Kidney epithelial cell (primary cell): ENCODE results near the gene CFAP92. TPM values are rescaled to one million over a fixed set of nuclear protein-coding genes. Genes with fewer than 3 reads are reported as not detected.
"Not testable (repeated sequence)": the region's sequence is repeated elsewhere in the genome, so short reads cannot be mapped to it uniquely, and the experiment has no call there.

Experiments used
- DNase-seq: peaks from one replicate; pipeline ENCODE4 v3.0.0-alpha.2; 2010; ENCODE audit warnings: low read depth
- H3K27me3 ChIP-seq: 2 replicates; pipeline ENCODE4 v1.6.0; 2011; ENCODE audit warnings: low read length; ENCODE audit not compliant: control insufficient read depth, insufficient read depth
- H3K36me3 ChIP-seq: 2 replicates; pipeline ENCODE4 v1.5.1; 2011; ENCODE audit warnings: low read length; ENCODE audit not compliant: control insufficient read depth, insufficient read depth
- H3K4me3 ChIP-seq: 2 replicates; pipeline ENCODE4 v1.5.1; 2011; ENCODE audit warnings: low read depth, mild to moderate bottlenecking, control low read depth, low read length
- CTCF ChIP-seq: IDR thresholded peaks from 2 replicates; pipeline ENCODE4 v1.5.1; 2011; ENCODE audit warnings: mild to moderate bottlenecking, moderate library complexity, low read length, control low read depth, inconsistent platforms; ENCODE audit not compliant: insufficient read depth, poor library complexity, severe bottlenecking
- total RNA-seq: library from RNA; depleted of rRNA; stranded (reverse); fragments of >200 nt; gene quantifications from 2 replicates; pipeline ENCODE4 v1.2.3, GENCODE V29; 2015

Gene CFAP92
- total RNA-seq, 1 donor from 2014 or later: 0.50 TPM

DNA sequence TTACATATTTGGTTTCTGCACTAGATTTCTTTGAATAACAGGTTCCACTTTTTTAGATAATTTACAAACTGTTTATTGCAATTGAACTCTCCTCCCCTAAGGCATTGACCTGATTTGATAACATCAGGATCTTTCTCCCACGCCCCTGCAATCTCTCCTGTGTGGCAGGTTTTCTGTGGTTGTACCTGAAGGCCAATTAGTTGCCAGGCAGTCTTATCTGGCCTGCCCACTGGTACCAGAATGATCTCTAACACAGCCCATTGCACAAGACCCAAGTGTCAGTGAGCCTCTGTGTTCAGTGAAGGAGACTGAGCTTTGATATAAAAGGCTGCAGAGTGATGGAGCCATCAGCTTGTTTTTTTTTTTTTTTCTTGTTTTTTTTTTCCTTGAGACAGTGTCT, 111.2 kb downstream of the CFAP92 start:
- no peak for DNase-seq
- Histone ChIP-seq H3K4me3 (no peak overlapping the region), H3K36me3 (peaks cover under 1% of the 10 kb centered on the region), H3K27me3 (no peaks in the 10 kb centered on the region)
- no peak for TF ChIP-seq CTCF

DNA sequence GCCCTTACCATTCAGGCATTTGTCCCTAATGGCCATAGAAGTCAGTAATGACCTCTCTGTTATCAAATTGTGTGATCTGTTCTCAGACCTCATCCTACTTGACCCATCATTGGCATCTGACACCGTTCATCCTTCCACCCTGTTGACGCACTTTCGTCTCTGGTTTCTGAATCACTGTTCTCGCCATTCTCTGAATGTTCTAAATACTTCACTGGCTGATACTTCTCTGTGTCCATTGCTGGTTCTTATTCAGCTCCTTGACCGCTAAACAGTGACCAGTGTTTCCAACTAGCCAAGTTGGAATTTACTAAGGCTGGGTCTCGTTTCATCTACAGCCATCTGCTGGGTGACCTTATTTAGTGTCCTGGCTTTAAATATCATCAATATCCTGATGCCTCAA, 112.3 kb downstream of the CFAP92 start:
- no peaks in the 10 kb centered on the region for H3K36me3 ChIP-seq

DNA sequence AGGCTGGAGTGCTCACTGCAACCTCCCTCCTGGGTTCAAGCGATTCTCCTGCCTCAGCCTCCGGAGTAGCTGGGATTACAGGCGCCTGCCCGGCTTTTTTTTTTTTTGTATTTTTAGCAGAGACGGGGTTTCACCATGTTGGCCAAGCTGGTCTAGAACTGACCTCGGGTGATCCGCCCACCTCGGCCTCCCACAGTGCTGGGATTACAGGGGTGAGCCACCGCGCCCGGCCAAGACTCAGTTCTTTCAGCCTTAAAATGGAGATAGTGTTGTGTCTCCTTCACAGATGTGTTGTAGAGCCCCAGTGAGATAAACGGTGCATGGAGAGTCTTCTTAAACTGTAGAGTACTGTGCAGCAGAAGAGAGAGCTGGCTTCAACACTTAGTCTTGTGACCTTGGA, 113.4 kb downstream of the CFAP92 start:
- peak overlapping the region; percentile 85 for H3K4me3 ChIP-seq
- H3K27me3 ChIP-seq, H3K36me3 ChIP-seq, DNase-seq: not testable (repeated sequence)

More for the DNA sequence above, 112.3 kb downstream of the CFAP92 start:
- no peak for TF ChIP-seq CTCF
- no peak overlapping the region for H3K4me3 ChIP-seq
- DNase-seq: no peak
- H3K27me3 ChIP-seq: no peaks in the 10 kb centered on the region

- no peak for DNase-seq
- peak overlapping the region; percentile 85 for H3K4me3 ChIP-seq
- no peaks in the 10 kb centered on the region for H3K36me3 ChIP-seq
- no peak for TF ChIP-seq CTCF
- no peaks in the 10 kb centered on the region for H3K27me3 ChIP-seq
Observed at GRCh38 chr3:128879991-128880390, 113.9 kb downstream of the CFAP92 start.

- H3K4me3 ChIP-seq: peak within 1 kb of the TSS; percentile 85
- peak; percentile 81 for DNase-seq
- TF ChIP-seq CTCF: no peak
- H3K27me3 ChIP-seq: no peaks in the 10 kb centered on the region
- H3K36me3 ChIP-seq: no peaks in the 10 kb centered on the region
Observed at GRCh38 chr3:128879125-128879969, 114.5 kb downstream of the CFAP92 start, which contains the start of gene ACAD9. ACAD9 (plus strand) TSS chr3:128879620; CDS start chr3:128879692, 72 bp downstream.

DNA sequence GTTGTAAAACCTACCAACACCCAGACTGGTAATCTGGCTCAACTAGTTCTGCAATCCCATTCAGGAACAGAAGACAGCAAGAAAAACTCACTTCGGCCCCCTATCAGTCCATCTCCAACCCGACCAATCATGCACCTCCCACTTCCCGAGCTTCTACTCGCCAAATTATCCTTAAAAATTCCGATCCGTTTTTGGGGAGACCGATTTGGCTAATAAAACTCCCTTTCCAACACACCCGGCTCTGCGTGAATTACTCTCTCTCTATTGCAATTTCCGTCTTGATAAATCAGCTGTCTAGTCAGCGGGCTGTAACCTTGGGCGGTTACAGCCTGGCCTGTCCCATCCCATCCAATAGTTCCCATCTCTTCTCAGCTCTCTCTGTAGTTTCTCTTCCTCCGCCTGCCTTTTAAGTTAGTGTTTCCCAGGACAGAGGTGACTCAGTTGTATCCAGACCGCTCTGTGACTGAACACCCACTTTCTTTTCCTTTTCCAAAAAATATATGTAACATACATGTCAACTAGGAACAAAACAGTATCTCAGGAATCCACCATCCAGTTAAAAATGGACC, 115.2 kb downstream of the CFAP92 start:
- Histone ChIP-seq H3K27me3 (no peaks in the 10 kb centered on the region), H3K4me3 (peak overlapping the region; percentile 85), H3K36me3 (no peaks in the 10 kb centered on the region)
- no peak for DNase-seq
- no peak for TF ChIP-seq CTCF
